Ishikawa (cell line): Measurements from ENCODE around the gene DHDH.

Source experiments
- CEBPB ChIP-seq: IDR thresholded peaks from 2 replicates; pipeline ENCODE4 v1.6.1; 2012
- EGR1 ChIP-seq: IDR thresholded peaks from 2 replicates; pipeline ENCODE4 v1.6.1; 2012
- EP300 ChIP-seq: IDR thresholded peaks from 2 replicates; pipeline ENCODE4 v1.6.1; 2012; ENCODE audit warnings: borderline replicate concordance
- FOXM1 ChIP-seq: IDR thresholded peaks from 2 replicates; pipeline ENCODE4 v1.6.1; 2012; ENCODE audit warnings: low read depth, borderline replicate concordance
- MAX ChIP-seq: IDR thresholded peaks from 2 replicates; pipeline ENCODE4 v1.6.1; 2012
- NFIC ChIP-seq: IDR thresholded peaks from 2 replicates; pipeline ENCODE4 v1.6.1; 2012
- REST ChIP-seq: IDR thresholded peaks from 2 replicates; pipeline ENCODE4 v1.6.1; 2012; ENCODE audit warnings: low read depth, mild to moderate bottlenecking
- TAF1 ChIP-seq: IDR thresholded peaks from 2 replicates; pipeline ENCODE4 v1.6.1; 2012; ENCODE audit warnings: low read depth, mild to moderate bottlenecking
- TCF12 ChIP-seq: IDR thresholded peaks from 2 replicates; pipeline ENCODE4 v1.6.1; 2012; ENCODE audit warnings: low read depth
- TEAD4 ChIP-seq: IDR thresholded peaks from 2 replicates; pipeline ENCODE4 v1.6.1; 2012
- YY1 ChIP-seq: IDR thresholded peaks from 2 replicates; pipeline ENCODE4 v1.6.1; 2012; ENCODE audit warnings: low read depth

GRCh38 chr19:48950830-48951519 is 17.5 kb downstream of the DHDH start:
- TF ChIP-seq YY1 (no peak), NFIC (no peak), EP300 (no peak), EGR1 (no peak), FOXM1 (no peak), REST (no peak), MAX (no peak), CEBPB (no peak), TAF1 (no peak), TEAD4 (no peak), TCF12 (no peak)
